GM19035 (cell line): Measurements from ENCODE around the gene SPIRE2.
"Not testable (repeated sequence)": the region's sequence is repeated elsewhere in the genome, so short reads cannot be mapped to it uniquely, and the experiment has no call there.

Source experiments
- ATAC-seq: cut with Tn5 transposase; IDR thresholded peaks from one replicate; pipeline ENCODE4 v1.9.1; 2021; ENCODE audit not compliant: unreplicated experiment

SPIRE2 gene

GRCh38 chr16:89806589-89807193, 21.6 kb upstream of the SPIRE2 start:
- not testable (repeated sequence) for ATAC-seq

- no peak for ATAC-seq
These were observed 19.8 kb upstream of the SPIRE2 start for GRCh38 chr16:89808475-89808874.

- ATAC-seq = no peak
These were observed 17.0 kb upstream of the SPIRE2 start for GRCh38 chr16:89811321-89811720.

GRCh38 chr16:89815639-89816348, 12.5 kb upstream of the SPIRE2 start:
- peak; percentile 35 for ATAC-seq

GRCh38 chr16:89818851-89819403, 9.3 kb upstream of the SPIRE2 start:
- ATAC-seq = not testable (repeated sequence)

- not testable (repeated sequence) for ATAC-seq
These were observed 8.8 kb upstream of the SPIRE2 start for GRCh38 chr16:89819448-89819847.

- no peak for ATAC-seq
These were observed 6.7 kb upstream of the SPIRE2 start for GRCh38 chr16:89821438-89822187.

- ATAC-seq = no peak
These were observed 5.8 kb upstream of the SPIRE2 start for GRCh38 chr16:89822188-89823086.

GRCh38 chr16:89823087-89823823, 5.0 kb upstream of the SPIRE2 start:
- no peak for ATAC-seq

GRCh38 chr16:89823824-89824148, 4.5 kb upstream of the SPIRE2 start:
- not testable (repeated sequence) for ATAC-seq

GRCh38 chr16:89826531-89827382, 1.5 kb upstream of the SPIRE2 start:
- no peak for ATAC-seq

- ATAC-seq = no peak
These were observed 684 bp upstream of the SPIRE2 start for GRCh38 chr16:89827383-89828198.

- ATAC-seq = no peak
These were observed 775 bp downstream of the SPIRE2 start for GRCh38 chr16:89828870-89829629.

GRCh38 chr16:89829630-89830437, 1.6 kb downstream of the SPIRE2 start:
- ATAC-seq = no peak

GRCh38 chr16:89831810-89832328, 3.6 kb downstream of the SPIRE2 start:
- ATAC-seq = no peak

- not testable (repeated sequence) for ATAC-seq
These were observed 5.5 kb downstream of the SPIRE2 start for GRCh38 chr16:89833664-89834363.
